ENCODE measurements around the gene RUSC1. TPM values are rescaled to one million over a fixed set of nuclear protein-coding genes. Genes with fewer than 3 reads are reported as not detected.

The RUSC1 gene, protein sequence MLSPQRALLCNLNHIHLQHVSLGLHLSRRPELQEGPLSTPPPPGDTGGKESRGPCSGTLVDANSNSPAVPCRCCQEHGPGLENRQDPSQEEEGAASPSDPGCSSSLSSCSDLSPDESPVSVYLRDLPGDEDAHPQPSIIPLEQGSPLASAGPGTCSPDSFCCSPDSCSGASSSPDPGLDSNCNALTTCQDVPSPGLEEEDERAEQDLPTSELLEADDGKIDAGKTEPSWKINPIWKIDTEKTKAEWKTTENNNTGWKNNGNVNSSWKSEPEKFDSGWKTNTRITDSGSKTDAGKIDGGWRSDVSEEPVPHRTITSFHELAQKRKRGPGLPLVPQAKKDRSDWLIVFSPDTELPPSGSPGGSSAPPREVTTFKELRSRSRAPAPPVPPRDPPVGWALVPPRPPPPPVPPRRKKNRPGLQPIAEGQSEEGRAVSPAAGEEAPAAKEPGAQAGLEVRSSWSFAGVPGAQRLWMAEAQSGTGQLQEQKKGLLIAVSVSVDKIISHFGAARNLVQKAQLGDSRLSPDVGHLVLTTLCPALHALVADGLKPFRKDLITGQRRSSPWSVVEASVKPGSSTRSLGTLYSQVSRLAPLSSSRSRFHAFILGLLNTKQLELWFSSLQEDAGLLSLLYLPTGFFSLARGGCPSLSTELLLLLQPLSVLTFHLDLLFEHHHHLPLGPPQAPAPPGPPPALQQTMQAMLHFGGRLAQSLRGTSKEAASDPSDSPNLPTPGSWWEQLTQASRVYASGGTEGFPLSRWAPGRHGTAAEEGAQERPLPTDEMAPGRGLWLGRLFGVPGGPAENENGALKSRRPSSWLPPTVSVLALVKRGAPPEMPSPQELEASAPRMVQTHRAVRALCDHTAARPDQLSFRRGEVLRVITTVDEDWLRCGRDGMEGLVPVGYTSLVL
- 69.2 TPM for total RNA-seq (2021; ENCODE audit: unreplicated experiment)
- 38.4 and 46.9 TPM in 2 replicates for polyA plus RNA-seq (2012)
- Bru-seq, nascent RNA, result percentile 52 among the genes with signal in this experiment
- BruChase-seq, experiment 1, labeled RNA remaining after a 6-hour chase, result percentile 84 among the genes with signal in this experiment
- BruChase-seq, experiment 2, labeled RNA remaining after a 2-hour chase, result percentile 71 among the genes with signal in this experiment
- long read RNA-seq, transcript RUSC1-203 (9 exons, 1,968 nt), result major isoform, 22 of 121 reads
- long read RNA-seq, transcript RUSC1-214 (8 exons, 1,700 nt), result minor isoform, 16 of 121 reads
- long read RNA-seq, transcript RUSC1-202 (9 exons, 2,503 nt), result minor isoform, 12 of 121 reads
- long read RNA-seq, transcript RUSC1-201 (8 exons, 2,163 nt), result minor isoform, 17 of 121 reads
- long read RNA-seq, partial matches to known transcripts, result 21 of 121 reads
- long read RNA-seq, other reads (novel, unspliced or antisense), result 33 of 121 reads

DNA sequence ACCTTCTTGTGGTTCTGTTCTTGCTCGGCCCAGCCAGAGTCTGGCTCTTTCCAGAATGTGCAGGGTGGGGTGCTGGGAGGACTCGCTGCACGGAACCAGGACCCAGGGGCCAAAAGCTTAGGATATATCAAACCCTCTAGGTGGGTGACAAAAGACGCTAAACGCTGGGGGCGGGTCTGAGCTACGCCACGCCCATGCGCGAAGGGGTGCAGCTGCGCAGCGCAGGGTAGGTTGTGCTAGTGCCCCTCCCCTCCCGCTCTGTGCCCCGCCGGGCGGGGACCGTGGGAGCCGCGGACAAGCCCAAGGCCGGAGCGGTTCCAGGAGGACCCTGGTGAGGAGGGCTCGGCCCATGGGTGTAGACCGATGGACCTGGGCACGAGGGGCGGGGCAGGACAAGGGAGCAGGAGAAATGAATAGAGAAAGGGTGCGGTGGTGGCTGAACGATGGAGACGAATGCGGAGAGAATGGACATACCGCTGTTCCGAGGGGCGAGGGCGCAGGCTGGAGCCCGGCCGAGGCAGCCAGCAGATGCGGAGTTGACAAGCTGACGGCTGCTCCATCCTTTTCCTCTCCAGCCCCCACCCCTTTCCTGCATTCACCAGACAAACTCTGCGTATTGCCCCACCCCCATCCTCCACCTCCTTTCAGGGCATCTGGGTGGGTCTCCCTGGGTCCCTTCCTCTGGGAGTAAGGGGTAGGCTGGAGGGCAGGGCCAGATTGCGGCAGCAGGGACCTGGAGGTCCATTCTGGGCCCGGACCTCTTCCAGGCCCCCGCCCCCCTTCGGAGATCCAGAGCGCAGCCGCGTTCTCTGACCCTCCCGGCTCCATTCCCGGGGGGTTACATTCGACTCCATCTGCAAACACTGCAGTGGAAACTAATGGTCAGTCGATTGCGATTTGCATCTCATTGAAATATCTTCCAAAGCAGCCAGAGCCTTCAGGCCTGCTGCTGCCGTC, at the start of gene RUSC1:
TSS of gene RUSC1 (plus strand) at position 234 of the 957 bp plus-strand sequence. CDS start 880 bp downstream, outside the sequence.
- Histone ChIP-seq H2AFZ (ENCODE audit: low read depth, low read length, poor library complexity, severe bottlenecking) (no peak within 1 kb of the TSS), H3K4me1 (ENCODE audit: control insufficient read depth in 1 of 2, insufficient read depth in 2 of 2, low read length in 2 of 2) (peaks cover 14 to 25% of the 10 kb centered on the region in 2 experiments), H3K4me2 (ENCODE audit: low read length) (0 out of 2 replicates have a peak within 1 kb of the TSS, but pooled peaks have one; percentile 100), H3K9me2 (ENCODE audit: insufficient read depth) (no peaks in the 10 kb centered on the region), H3K27ac (ENCODE audit: low read depth, low read length) (peak within 1 kb of the TSS; percentile 96; the same call in 1 of the 2 replicates), H3K4me3 (replicated peaks in 1 of 2; ENCODE audit: low read depth in 1 of 2, low read length in 2 of 2) (no peak within 1 kb of the TSS), H4K20me1 (ENCODE audit: insufficient read depth) (no peaks in the 10 kb centered on the region), H3K79me2 (ENCODE audit: insufficient read depth, low read length) (peaks cover 16% of the 10 kb centered on the region; the same call in 1 of the 2 replicates), H3K9me3 (ENCODE audit: control insufficient read depth in 1 of 2, insufficient read depth in 1 of 2, low read depth in 1 of 2, low read length in 2 of 2) (no peaks in the 10 kb centered on the region), H3K36me3 (ENCODE audit: control insufficient read depth in 1 of 2, insufficient read depth in 2 of 2, low read length in 2 of 2) (peaks cover 24 to 27% of the 10 kb centered on the region in 2 experiments; a peak in 3 of 4 replicates), H3K9ac (ENCODE audit: low read length) (no peak within 1 kb of the TSS), H3K27me3 (ENCODE audit: insufficient read depth, low read length) (no peaks in the 10 kb centered on the region)
- TF ChIP-seq EZH2 (IDR thresholded peaks at IDR 0.05) (no peak), RAD21 (IDR thresholded peaks at IDR 0.05; ENCODE audit: low read depth) (no peak), POLR2AphosphoS5 (IDR thresholded peaks at IDR 0.05; ENCODE audit: low read depth, low read length) (peak; percentile 36; the same call in 1 of the 2 replicates), JUND (IDR thresholded peaks at IDR 0.05) (no peak), EZH2phosphoT487 (IDR thresholded peaks at IDR 0.05; ENCODE audit: borderline replicate concordance) (no peak)
- no peak for DNase-seq (ENCODE audit: low read depth, low spot score)
- no peak for ATAC-seq
- CTCF ChIA-PET, result no interaction called here
- no TSS peak for BruUV-seq (replicated peaks)
- RAD21 ChIA-PET (ENCODE audit: low non-redundant PET in 1 of 2, low total read pairs in 2 of 2, uncharacterized antibody in 2 of 2, unreplicated experiment in 2 of 2), result interaction anchor here in 1 of 2 experiments (0.6 kb wide), 1 partner anchor 48 kb away, joined by 3 read pairs; the partner anchor contains the start of gene CLK2
- intact Hi-C loops (cut with micrococcal nuclease), result loop anchor here (5.0 to 10.0 kb wide), 2 partner anchors 146 to 271 kb away; partner anchors contain the start of genes KRTCAP2 and TRIM46
- POLR2A ChIA-PET, result no interaction called here

Measured in HCT116 (cell line).